Measurements from ENCODE around the gene ZNF488.

Gene ZNF488

DNA sequence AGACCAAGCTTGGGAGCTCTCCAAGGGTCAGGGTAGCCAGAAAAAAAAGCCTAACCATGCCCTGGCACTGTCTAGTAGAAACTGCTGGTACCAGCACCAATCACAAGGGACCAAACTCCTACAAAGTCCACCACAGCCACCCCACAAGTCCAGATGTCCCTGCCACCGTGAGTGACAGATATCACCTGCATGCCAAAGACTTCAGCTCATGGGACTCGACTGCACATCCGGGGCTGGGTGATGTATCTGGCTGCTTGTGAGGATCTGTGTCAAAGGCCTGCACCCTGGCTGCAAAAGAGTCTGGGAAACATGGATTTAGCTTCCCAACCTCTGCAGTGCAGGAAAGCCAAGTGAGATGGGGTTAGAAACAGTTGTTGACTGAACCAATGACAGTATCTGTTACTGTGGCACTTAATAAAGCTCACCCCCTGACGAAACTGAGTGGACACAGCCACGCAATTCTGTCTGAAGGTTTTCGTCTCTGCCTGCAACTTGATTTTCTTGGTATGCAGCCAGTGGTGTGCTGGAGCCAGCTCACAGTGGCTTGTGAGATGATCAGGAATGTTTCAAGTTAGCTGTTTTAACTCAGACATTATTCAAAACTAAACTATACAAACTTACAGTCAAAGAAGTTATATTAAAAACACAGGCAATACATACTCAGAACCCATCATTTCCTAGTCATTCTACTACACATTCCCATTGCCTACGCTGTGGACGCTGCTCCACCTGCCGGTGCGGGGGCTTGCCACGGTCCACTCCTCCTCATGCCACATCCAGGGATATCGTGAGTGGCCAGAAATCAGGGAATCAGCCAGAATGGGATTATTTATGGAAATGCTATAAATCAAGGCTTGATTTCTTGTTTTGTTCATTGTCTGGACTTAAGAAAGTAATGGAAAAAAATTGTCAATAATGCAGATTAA lies 9.2 kb downstream of the ZNF488 start:
- no peak overlapping the region for H3K4me3 ChIP-seq (ENCODE audit: low read depth in 1 of 2, low read length in 2 of 2)

GRCh38 chr10:47372726-47373125 lies 11.4 kb downstream of the ZNF488 start:
- no peak overlapping the region for H3K4me3 ChIP-seq (ENCODE audit: low read depth in 1 of 2, low read length in 2 of 2)

More for the DNA sequence above, 9.2 kb downstream of the ZNF488 start:
- Histone ChIP-seq H3K27me3 (ENCODE audit: control insufficient read depth in 1 of 2, insufficient read depth in 2 of 2, low read length in 2 of 2) (peaks cover 0 to 5% of the 10 kb centered on the region in 2 donors), H3K27ac (ENCODE audit: low read depth, low read length) (no peak overlapping the region), H3K9ac (ENCODE audit: low read depth in 1 of 2, low read length in 2 of 2) (no peak overlapping the region), H3K9me3 (ENCODE audit: control insufficient read depth in 1 of 2, low read length in 2 of 2) (no peaks in the 10 kb centered on the region), H3K4me1 (ENCODE audit: control insufficient read depth in 1 of 2, insufficient read depth in 2 of 2, low read length in 2 of 2) (peaks cover 20 to 25% of the 10 kb centered on the region in 2 donors), H3K36me3 (ENCODE audit: control insufficient read depth in 1 of 2, insufficient read depth in 2 of 2, low read length in 2 of 2) (peaks cover 0 to 7% of the 10 kb centered on the region in 2 donors)

GRCh38 chr10:47371629-47372485 lies 12.2 kb downstream of the ZNF488 start:
- peaks cover 0 to 1% of the 10 kb centered on the region in 2 donors for H3K4me1 ChIP-seq (ENCODE audit: control insufficient read depth in 1 of 2, insufficient read depth in 2 of 2, low read length in 2 of 2)
- no peak overlapping the region for H3K27ac ChIP-seq (ENCODE audit: low read depth, low read length)
- H3K27me3 ChIP-seq (ENCODE audit: control insufficient read depth in 1 of 2, insufficient read depth in 2 of 2, low read length in 2 of 2): peaks cover 0 to 5% of the 10 kb centered on the region in 2 donors
- H3K36me3 ChIP-seq (ENCODE audit: control insufficient read depth in 1 of 2, insufficient read depth in 2 of 2, low read length in 2 of 2): peaks cover 0 to 20% of the 10 kb centered on the region in 2 donors
- H3K4me3 ChIP-seq (ENCODE audit: low read depth in 1 of 2, low read length in 2 of 2): no peak overlapping the region
- H3K9ac ChIP-seq (ENCODE audit: low read depth in 1 of 2, low read length in 2 of 2): no peak overlapping the region
- H3K9me3 ChIP-seq (ENCODE audit: control insufficient read depth in 1 of 2, low read length in 2 of 2): no peaks in the 10 kb centered on the region

More at GRCh38 chr10:47372726-47373125, 11.4 kb downstream of the ZNF488 start:
- Histone ChIP-seq H3K27me3 (ENCODE audit: control insufficient read depth in 1 of 2, insufficient read depth in 2 of 2, low read length in 2 of 2) (peaks cover 0 to 5% of the 10 kb centered on the region in 2 donors), H3K36me3 (ENCODE audit: control insufficient read depth in 1 of 2, insufficient read depth in 2 of 2, low read length in 2 of 2) (peaks cover 0 to 12% of the 10 kb centered on the region in 2 donors), H3K9me3 (ENCODE audit: control insufficient read depth in 1 of 2, low read length in 2 of 2) (no peaks in the 10 kb centered on the region), H3K9ac (ENCODE audit: low read depth in 1 of 2, low read length in 2 of 2) (no peak overlapping the region), H3K4me1 (ENCODE audit: control insufficient read depth in 1 of 2, insufficient read depth in 2 of 2, low read length in 2 of 2) (peaks cover 6 to 9% of the 10 kb centered on the region in 2 donors), H3K27ac (ENCODE audit: low read depth, low read length) (no peak overlapping the region)

DNA sequence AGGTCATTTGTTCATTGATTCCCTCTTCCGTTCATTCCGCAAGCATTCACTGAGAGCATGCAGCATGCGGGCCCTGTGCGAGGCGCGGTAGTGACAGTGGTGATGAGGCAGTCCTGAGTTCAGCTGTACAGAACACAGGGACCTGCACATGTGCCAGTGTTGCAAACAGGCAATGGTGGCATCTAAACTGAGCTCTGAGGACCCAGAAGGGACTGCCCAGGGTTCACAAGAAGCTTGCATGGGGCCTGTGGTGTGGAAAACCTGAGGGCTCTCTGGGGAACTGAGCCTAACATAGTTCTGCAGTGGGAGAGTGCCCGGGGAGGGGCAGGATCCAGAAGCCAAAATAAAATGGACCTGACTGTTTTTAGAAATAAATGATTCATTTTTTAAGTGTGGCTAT lies 13.2 kb downstream of the ZNF488 start:
- Histone ChIP-seq H3K4me1 (ENCODE audit: control insufficient read depth in 1 of 2, insufficient read depth in 2 of 2, low read length in 2 of 2) (no peaks in the 10 kb centered on the region), H3K27ac (ENCODE audit: low read depth, low read length) (no peak overlapping the region), H3K36me3 (ENCODE audit: control insufficient read depth in 1 of 2, insufficient read depth in 2 of 2, low read length in 2 of 2) (peaks cover 0 to 22% of the 10 kb centered on the region in 2 donors), H3K9me3 (ENCODE audit: control insufficient read depth in 1 of 2, low read length in 2 of 2) (no peaks in the 10 kb centered on the region), H3K9ac (ENCODE audit: low read depth in 1 of 2, low read length in 2 of 2) (no peak overlapping the region), H3K27me3 (ENCODE audit: control insufficient read depth in 1 of 2, insufficient read depth in 2 of 2, low read length in 2 of 2) (no peaks in the 10 kb centered on the region), H3K4me3 (ENCODE audit: low read depth in 1 of 2, low read length in 2 of 2) (no peak overlapping the region)

DNA sequence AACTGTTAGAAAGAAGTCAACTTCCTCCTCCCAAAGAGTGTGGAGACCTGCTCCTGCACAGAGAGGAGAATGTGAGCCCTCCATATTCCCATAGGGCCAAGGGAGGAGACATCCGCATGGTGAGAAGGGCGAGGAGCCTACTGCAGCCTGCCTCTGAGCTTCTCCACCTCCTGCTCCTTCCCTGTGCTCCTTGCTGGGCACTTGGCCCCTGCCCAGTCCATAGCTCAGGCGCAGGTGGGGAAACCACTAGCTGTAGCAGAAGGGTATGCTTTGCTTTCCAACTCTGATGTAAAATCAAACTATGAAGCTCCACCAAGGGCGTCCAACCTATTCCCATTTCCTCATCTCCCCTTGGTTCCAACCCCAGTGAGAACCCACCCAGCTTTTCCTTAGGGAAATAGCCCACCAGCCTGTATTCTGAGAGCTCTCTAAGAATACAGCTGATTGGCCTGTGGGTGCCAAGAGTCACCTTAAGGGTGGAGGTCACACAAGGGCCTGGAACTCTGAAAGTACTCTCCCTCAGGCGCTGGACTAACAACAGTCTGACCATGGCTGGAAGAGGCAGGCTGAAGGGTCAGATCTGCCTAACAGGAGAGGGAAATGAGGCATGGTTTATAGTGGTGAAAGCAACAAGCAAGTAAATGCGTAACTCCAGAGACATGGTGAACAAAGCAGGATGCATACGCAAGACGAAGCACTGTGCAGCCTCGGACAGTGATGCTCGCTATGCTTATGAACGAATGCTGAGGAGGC lies 13.9 kb downstream of the ZNF488 start:
- Histone ChIP-seq H3K27ac (ENCODE audit: low read depth, low read length) (no peak overlapping the region), H3K9me3 (ENCODE audit: control insufficient read depth in 1 of 2, low read length in 2 of 2) (no peaks in the 10 kb centered on the region), H3K4me3 (ENCODE audit: low read depth in 1 of 2, low read length in 2 of 2) (no peak overlapping the region)

DNA sequence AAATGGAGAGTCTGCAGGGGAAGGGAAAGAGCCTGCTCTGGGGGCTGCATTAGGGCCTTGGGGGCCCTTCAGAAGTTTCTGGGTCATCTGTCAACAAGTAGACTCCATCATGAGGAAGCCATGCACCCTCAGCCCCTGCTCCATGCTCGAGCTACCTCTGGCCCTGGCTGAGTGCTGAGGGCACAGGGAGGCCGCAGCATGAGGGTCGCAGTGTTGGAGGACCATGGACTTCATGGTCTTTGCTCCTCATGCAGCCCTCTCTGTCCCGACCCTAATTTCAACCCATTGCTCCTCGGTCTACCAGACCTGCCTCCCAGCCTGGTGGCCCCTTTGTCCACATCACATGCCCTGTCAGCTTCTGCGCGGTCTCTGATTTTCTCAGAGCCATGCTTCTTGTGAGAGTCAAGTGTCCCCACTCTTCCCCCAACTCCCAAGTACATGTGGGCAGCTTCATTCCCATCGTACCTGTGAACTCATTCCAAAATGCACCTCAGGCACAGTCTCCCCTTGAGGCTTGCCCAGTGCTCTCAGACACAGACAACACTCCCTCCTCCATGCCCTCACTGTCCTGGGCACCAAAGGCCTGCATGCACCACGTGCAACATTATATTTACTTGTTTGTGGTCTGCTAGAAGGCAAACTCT lies 14.7 kb downstream of the ZNF488 start:
- H3K27ac ChIP-seq (ENCODE audit: low read depth, low read length): no peak overlapping the region
- peaks cover 0 to 3% of the 10 kb centered on the region in 2 donors for H3K27me3 ChIP-seq (ENCODE audit: control insufficient read depth in 1 of 2, insufficient read depth in 2 of 2, low read length in 2 of 2)
- H3K9me3 ChIP-seq (ENCODE audit: control insufficient read depth in 1 of 2, low read length in 2 of 2): no peaks in the 10 kb centered on the region
- no peak overlapping the region for H3K4me3 ChIP-seq (ENCODE audit: low read depth in 1 of 2, low read length in 2 of 2)
- H3K9ac ChIP-seq (ENCODE audit: low read depth in 1 of 2, low read length in 2 of 2): no peak overlapping the region
- H3K4me1 ChIP-seq (ENCODE audit: control insufficient read depth in 1 of 2, insufficient read depth in 2 of 2, low read length in 2 of 2): peaks cover 2 to 4% of the 10 kb centered on the region in 2 donors
- peaks cover 0 to 22% of the 10 kb centered on the region in 2 donors for H3K36me3 ChIP-seq (ENCODE audit: control insufficient read depth in 1 of 2, insufficient read depth in 2 of 2, low read length in 2 of 2)

More for the DNA sequence above, 13.9 kb downstream of the ZNF488 start:
- Histone ChIP-seq H3K36me3 (ENCODE audit: control insufficient read depth in 1 of 2, insufficient read depth in 2 of 2, low read length in 2 of 2) (peaks cover 0 to 22% of the 10 kb centered on the region in 2 donors), H3K9ac (ENCODE audit: low read depth in 1 of 2, low read length in 2 of 2) (no peak overlapping the region), H3K4me1 (ENCODE audit: control insufficient read depth in 1 of 2, insufficient read depth in 2 of 2, low read length in 2 of 2) (no peaks in the 10 kb centered on the region), H3K27me3 (ENCODE audit: control insufficient read depth in 1 of 2, insufficient read depth in 2 of 2, low read length in 2 of 2) (no peaks in the 10 kb centered on the region)

DNA sequence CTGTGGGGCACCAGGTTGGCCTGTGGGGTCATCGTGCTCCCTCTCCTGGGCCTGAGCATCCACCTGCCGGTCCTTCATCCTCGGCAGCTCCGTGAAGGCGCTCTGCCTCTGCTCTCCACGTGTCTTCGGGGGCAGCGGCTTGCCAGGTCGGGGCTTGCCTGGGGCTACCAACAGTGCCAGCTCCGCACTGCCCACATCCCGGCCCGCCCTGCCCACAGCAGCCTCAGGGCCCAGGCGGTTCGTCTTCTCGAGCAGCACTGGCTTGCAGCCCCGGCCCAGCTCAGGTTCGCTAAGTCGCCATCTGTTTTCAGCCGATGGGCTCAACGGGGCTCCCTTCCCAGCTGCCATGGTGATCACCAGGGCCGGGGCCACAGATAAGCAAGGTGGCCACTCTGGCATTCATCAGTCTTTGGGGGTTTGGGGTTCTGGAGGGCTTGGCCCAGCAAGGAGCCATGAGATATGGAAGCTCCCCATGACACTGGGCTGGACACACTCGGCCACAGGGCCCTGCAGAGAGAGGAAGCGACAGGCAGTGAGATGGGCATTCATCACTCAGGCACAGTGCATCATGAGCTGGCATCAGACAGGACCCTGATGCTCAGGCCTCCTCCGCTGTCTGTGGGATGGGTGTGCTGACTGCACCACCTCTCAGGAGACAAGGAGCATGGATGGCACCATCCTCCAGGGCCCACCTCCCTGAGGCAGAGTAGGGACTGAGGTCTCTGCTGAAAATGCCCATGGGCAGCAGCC lies 15.5 kb downstream of the ZNF488 start:
- Histone ChIP-seq H3K27ac (ENCODE audit: low read depth, low read length) (no peak overlapping the region), H3K4me3 (ENCODE audit: low read depth in 1 of 2, low read length in 2 of 2) (no peak overlapping the region), H3K36me3 (ENCODE audit: control insufficient read depth in 1 of 2, insufficient read depth in 2 of 2, low read length in 2 of 2) (peaks cover 0 to 22% of the 10 kb centered on the region in 2 donors), H3K4me1 (ENCODE audit: control insufficient read depth in 1 of 2, insufficient read depth in 2 of 2, low read length in 2 of 2) (peaks cover 8 to 9% of the 10 kb centered on the region in 2 donors), H3K27me3 (ENCODE audit: control insufficient read depth in 1 of 2, insufficient read depth in 2 of 2, low read length in 2 of 2) (peaks cover 0 to 3% of the 10 kb centered on the region in 2 donors), H3K9me3 (ENCODE audit: control insufficient read depth in 1 of 2, low read length in 2 of 2) (no peaks in the 10 kb centered on the region), H3K9ac (ENCODE audit: low read depth in 1 of 2, low read length in 2 of 2) (no peak overlapping the region)

GRCh38 chr10:47367646-47368045 lies 16.4 kb downstream of the ZNF488 start:
- Histone ChIP-seq H3K4me3 (ENCODE audit: low read depth in 1 of 2, low read length in 2 of 2) (no peak overlapping the region), H3K27ac (ENCODE audit: low read depth, low read length) (no peak overlapping the region), H3K4me1 (ENCODE audit: control insufficient read depth in 1 of 2, insufficient read depth in 2 of 2, low read length in 2 of 2) (peaks cover 8 to 12% of the 10 kb centered on the region in 2 donors), H3K36me3 (ENCODE audit: control insufficient read depth in 1 of 2, insufficient read depth in 2 of 2, low read length in 2 of 2) (peaks cover 0 to 19% of the 10 kb centered on the region in 2 donors), H3K9me3 (ENCODE audit: control insufficient read depth in 1 of 2, low read length in 2 of 2) (no peaks in the 10 kb centered on the region), H3K27me3 (ENCODE audit: control insufficient read depth in 1 of 2, insufficient read depth in 2 of 2, low read length in 2 of 2) (peaks cover 0 to 3% of the 10 kb centered on the region in 2 donors), H3K9ac (ENCODE audit: low read depth in 1 of 2, low read length in 2 of 2) (no peak overlapping the region)

Data from duodenal mucosa (tissue), 2 donors.